ENCODE measurements around the gene CSRP1. TPM values are rescaled to one million over a fixed set of nuclear protein-coding genes. Genes with fewer than 3 reads are reported as not detected.

CSRP1 gene
- total and polyA plus RNA-seq, 9 of the 15 experiments (the other 6 are each of a cell fraction or from before 2014, with no cell fraction given), result 6.8 to 39.4 (median 23.7) TPM

GRCh38 chr1:201531551-201532425, 24.9 kb upstream of the CSRP1 start:
- H3K4me3 ChIP-seq, result no peak overlapping the region
- H3K4me1 ChIP-seq (replicated peaks in 1 of 2; ENCODE audit: control insufficient read depth in 2 of 2, insufficient read depth in 2 of 2, low read length in 2 of 2), result peaks cover 6 to 17% of the 10 kb centered on the region in 2 experiments
- 33% methylated on average over 9 of the region's 9 CpGs for WGBS (ENCODE audit: insufficient coverage, low coverage, missing lambda C conversion rate)
- intact Hi-C loops (cut with micrococcal nuclease) (loop anchor here (5.0 to 10.0 kb wide), 2 partner anchors 351 to 443 kb away; no protein-coding TSS in a partner anchor), in situ Hi-C loops (cut with MboI) (no loop called here)
- DNase-seq (ENCODE audit: extremely low read depth in 1 of 4, low spot score in 3 of 4) (peak in 1 of 4 experiments; percentile 20), ATAC-seq (no peak; the same call in 2 of the 3 replicates), FAIRE-seq (no peak)
- TF ChIP-seq CREB5 (CRISPR knock-in tag; IDR thresholded peaks at IDR 0.05), result no peak
- no peak for TF ChIP-seq KDM2B (CRISPR knock-in tag; IDR thresholded peaks at IDR 0.05)
- TF ChIP-seq, protein P1, sequence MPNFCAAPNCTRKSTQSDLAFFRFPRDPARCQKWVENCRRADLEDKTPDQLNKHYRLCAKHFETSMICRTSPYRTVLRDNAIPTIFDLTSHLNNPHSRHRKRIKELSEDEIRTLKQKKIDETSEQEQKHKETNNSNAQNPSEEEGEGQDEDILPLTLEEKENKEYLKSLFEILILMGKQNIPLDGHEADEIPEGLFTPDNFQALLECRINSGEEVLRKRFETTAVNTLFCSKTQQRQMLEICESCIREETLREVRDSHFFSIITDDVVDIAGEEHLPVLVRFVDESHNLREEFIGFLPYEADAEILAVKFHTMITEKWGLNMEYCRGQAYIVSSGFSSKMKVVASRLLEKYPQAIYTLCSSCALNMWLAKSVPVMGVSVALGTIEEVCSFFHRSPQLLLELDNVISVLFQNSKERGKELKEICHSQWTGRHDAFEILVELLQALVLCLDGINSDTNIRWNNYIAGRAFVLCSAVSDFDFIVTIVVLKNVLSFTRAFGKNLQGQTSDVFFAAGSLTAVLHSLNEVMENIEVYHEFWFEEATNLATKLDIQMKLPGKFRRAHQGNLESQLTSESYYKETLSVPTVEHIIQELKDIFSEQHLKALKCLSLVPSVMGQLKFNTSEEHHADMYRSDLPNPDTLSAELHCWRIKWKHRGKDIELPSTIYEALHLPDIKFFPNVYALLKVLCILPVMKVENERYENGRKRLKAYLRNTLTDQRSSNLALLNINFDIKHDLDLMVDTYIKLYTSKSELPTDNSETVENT (CRISPR knock-in tag; IDR thresholded peaks at IDR 0.05), result no peak
- 0 out of 2 replicates have a peak, but pooled peaks have one; percentile 21 for TF ChIP-seq EGR1 (conservative IDR thresholded peaks at IDR 0.05)
- TF ChIP-seq ZBTB34 (CRISPR knock-in tag; IDR thresholded peaks at IDR 0.05), result no peak
- TF ChIP-seq E2F4 (CRISPR knock-in tag; IDR thresholded peaks at IDR 0.05; ENCODE audit: low read depth), result no peak
- TF ChIP-seq CXXC5 (CRISPR knock-in tag; IDR thresholded peaks at IDR 0.05), result no peak
- no peak for TF ChIP-seq ZBTB1 (CRISPR knock-in tag; IDR thresholded peaks at IDR 0.05; ENCODE audit: borderline replicate concordance, low read depth)
- no peak for TF ChIP-seq ZNF124 (CRISPR knock-in tag; IDR thresholded peaks at IDR 0.05)
- no peak for TF ChIP-seq KLF1 (tag; IDR thresholded peaks at IDR 0.05)
- TF ChIP-seq SIX5 (IDR thresholded peaks at IDR 0.05; ENCODE audit: borderline replicate concordance in 1 of 2, insufficient read depth in 1 of 2, low read depth in 1 of 2, low read length in 2 of 2), result no peak
- TF ChIP-seq, protein P2, sequence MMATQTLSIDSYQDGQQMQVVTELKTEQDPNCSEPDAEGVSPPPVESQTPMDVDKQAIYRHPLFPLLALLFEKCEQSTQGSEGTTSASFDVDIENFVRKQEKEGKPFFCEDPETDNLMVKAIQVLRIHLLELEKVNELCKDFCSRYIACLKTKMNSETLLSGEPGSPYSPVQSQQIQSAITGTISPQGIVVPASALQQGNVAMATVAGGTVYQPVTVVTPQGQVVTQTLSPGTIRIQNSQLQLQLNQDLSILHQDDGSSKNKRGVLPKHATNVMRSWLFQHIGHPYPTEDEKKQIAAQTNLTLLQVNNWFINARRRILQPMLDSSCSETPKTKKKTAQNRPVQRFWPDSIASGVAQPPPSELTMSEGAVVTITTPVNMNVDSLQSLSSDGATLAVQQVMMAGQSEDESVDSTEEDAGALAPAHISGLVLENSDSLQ (IDR thresholded peaks at IDR 0.05), result peak; percentile 41
- TF ChIP-seq MTA1 (IDR thresholded peaks at IDR 0.05; ENCODE audit: borderline replicate concordance), result no peak
- no peak overlapping the region for H2AFZ ChIP-seq (ENCODE audit: low read depth, low read length)
- no peak overlapping the region for H3K4me2 ChIP-seq (ENCODE audit: insufficient read depth, low read length)
- H3K9me3 ChIP-seq (replicated peaks; ENCODE audit: control insufficient read depth, insufficient read depth, low read depth, low read length), result no peaks in the 10 kb centered on the region
- ChIA-PET POLR2A (interaction anchor here (0.9 to 1.9 kb wide), 6 partner anchors 9 to 336 kb away, joined by 3 to 6 read pairs (median 4); partner anchors contain the start of gene IPO9), CTCF (ENCODE audit: low intra/inter-chr PET ratio) (interaction anchor here (1.0 to 2.0 kb wide), 6 partner anchors 173 to 433 kb away, joined by 3 to 27 read pairs (median 6); no protein-coding TSS in a partner anchor)
- no peak overlapping the region for H3K27ac ChIP-seq (ENCODE audit: extremely low read depth, low read depth, low read length)
- BruUV-seq (replicated peaks), result no TSS peak
- H3K9me1 ChIP-seq (ENCODE audit: control insufficient read depth, insufficient read depth, low read length), result no peaks in the 10 kb centered on the region
- H4K20me1 ChIP-seq (replicated peaks; ENCODE audit: control insufficient read depth, insufficient read depth, low read length), result no peaks in the 10 kb centered on the region
- H3K27me3 ChIP-seq (ENCODE audit: control insufficient read depth in 2 of 2, insufficient read depth in 2 of 2, low read length in 2 of 2), result peaks cover 0 to 20% of the 10 kb centered on the region in 2 experiments; a peak in 3 of 5 replicates
- H3K36me3 ChIP-seq (ENCODE audit: control insufficient read depth, insufficient read depth, low read length), result no peaks in the 10 kb centered on the region
- no peaks in the 10 kb centered on the region for H3K79me2 ChIP-seq (ENCODE audit: control insufficient read depth, insufficient read depth, low read length)
- peak overlapping the region in 1 of 2 experiments; percentile 74; a peak in 2 of 4 replicates for H3K9ac ChIP-seq (ENCODE audit: insufficient read depth in 1 of 2, low read depth in 2 of 2, low read length in 2 of 2)
